Frontal cortex (tissue), 4 donors: Measurements from ENCODE around the gene OR56B4. TPM values are rescaled to one million over a fixed set of nuclear protein-coding genes. Genes with fewer than 3 reads are reported as not detected.
"Not testable (repeated sequence)": the region's sequence is repeated elsewhere in the genome, so short reads cannot be mapped to it uniquely, and the experiment has no call there.

Source experiments
- DNase-seq, 2 donors: peaks; one replicate each; pipeline ENCODE4 v3.0.0; 2012; ENCODE audit warnings: low spot score in 2 of 2
- FAIRE-seq: peaks from 2 replicates; lab custom pipeline; 2012; peaks lifted over from hg19 to GRCh38; lab: Jason Lieb, UNC
- total RNA-seq: library from RNA; depleted of rRNA; stranded (reverse); fragments of >200 nt; gene quantifications from one replicate; pipeline ENCODE4 v1.2.3, GENCODE V29; 2014
- donor health status: control.
- donor health status: control.
- donor health status: control.

OR56B4 gene
- total RNA-seq, 1 donor from 2014 or later: not detected

DNA sequence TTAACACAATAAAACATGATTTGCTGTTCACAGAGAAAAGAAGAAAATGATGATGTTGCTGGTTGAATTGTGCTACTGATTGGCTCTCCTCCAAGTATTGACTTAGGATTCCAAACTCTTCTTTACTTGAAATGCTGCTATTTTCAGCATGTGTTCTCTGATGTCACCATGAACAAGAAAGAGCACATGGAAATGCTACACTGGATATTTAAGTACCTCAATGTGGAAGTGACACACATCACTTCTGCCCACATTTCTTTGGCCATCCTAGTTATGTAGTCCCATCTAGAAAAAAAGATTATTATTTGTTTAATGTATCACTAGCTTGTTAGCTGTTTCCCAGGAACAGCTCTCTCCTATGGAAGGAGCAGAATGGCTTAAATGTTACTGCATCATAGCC is 35.5 kb downstream of the OR56B4 start:
- no peak for FAIRE-seq
- peak in 1 of 2 donors; percentile 12 for DNase-seq

DNA sequence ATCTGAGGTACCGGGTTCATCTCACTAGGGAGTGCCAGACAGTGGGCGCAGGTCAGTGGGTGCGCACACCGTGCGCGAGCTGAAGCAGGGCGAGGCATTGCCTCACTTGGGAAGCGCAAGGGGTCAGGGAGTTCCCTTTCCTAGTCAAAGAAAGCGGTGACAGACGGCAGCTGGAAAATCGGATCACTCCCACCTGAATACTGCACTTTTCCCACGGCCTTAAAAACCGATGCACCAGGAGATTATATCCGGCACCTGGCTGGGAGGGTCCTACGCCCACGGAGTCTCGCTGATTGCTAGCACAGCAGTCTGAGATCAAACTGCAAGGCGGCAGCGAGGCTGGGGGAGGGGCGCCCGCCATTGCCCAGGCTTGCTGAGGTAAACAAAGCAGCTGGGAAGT is 36.3 kb downstream of the OR56B4 start:
- not testable (repeated sequence) for DNase-seq, FAIRE-seq

DNA sequence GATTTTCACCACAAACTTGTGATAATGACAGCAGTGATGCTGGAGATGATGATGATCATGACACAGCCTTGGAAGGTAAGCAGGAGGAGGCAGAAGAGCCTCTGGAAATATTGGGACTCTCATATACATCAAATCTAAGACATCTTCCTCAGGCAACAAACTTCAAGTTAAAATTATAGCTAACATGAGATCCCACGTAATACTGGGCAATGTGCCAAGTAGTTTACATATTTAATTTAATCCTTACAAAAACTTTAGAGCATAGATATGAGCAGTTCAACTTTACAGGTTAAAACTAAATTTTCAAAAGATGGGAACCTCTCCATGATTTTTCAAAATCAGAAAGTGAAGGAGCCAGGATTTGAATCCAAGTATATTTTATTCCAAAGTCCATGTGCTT is 43.6 kb downstream of the OR56B4 start:
- DNase-seq (no peak), FAIRE-seq (no peak)

DNA sequence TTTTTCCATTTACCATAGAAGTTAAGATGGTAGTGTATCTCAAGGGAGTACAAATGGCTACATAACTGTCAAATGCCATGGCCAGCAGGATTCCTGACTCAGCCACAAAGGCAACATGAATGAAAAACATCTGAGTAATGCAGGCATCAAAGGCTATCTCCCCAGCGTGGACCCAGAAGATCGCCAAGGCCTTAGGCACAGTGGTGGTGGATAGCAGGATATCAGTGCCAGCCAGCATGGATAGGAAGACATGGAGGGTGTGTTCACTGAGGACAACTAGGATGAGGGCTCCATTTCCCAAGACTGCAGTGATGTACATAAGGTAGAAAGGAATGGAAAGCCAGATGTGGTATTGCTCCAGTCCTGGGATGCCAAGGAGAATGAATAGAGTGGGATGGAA is 44.6 kb downstream of the OR56B4 start:
- FAIRE-seq: no peak
- no peak for DNase-seq

DNA sequence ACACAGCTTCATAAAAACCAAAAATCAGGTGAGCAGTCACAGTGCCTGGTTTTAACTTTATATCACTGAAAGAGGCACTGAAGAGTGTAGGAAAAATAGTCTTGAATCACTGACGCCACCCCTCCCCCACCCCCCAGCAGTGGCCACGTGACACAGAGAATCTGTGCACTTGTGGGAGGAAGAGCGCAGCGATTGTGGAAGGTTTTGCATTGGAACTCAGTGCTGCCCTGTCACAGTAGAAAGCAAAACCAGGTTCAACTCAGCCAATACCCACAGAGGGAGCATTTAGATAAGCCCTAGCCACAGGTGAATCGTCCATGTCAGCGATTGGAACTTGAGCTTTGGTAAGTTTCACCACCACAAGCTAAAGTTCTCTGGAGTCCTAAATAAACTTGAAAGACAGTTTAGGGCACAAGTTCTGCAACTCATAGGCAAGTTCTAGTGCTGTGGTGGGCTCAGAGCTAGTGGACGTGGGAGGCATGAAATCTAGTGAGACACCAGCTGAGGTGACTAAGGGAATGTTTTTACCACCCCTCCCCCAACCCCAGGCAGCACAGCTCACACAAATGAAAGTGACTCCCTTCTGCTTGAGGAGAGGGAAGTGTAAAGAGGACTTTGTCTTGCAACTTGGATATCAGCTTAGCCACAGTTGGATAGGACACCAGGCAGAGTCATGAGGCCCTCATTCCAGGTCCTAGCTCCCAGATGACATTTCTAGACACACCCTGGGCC is 49.3 kb downstream of the OR56B4 start:
- DNase-seq (no peak), FAIRE-seq (no peak)

Other genes with a start within 250 kb of the OR56B4 start
- gene OR52E8, start 250.0 kb upstream of the OR56B4 start, total RNA-seq: not detected
- gene OR52E4, start 227.1 kb upstream of the OR56B4 start, total RNA-seq: not detected
- not detected for gene OR52E5, start 214.5 kb upstream of the OR56B4 start, total RNA-seq
- gene OR56A3, start 165.4 kb upstream of the OR56B4 start, total RNA-seq: not detected
- gene OR56A5, start 139.2 kb upstream of the OR56B4 start, total RNA-seq: not detected
- gene OR52L1, start 120.7 kb upstream of the OR56B4 start, total RNA-seq: 0.41 TPM
- gene OR56A4, start 100.7 kb upstream of the OR56B4 start, total RNA-seq: under 0.01 TPM
- under 0.01 TPM for gene OR56A1, start 76.9 kb upstream of the OR56B4 start, total RNA-seq
- not detected for gene OR52B2, start 62.6 kb downstream of the OR56B4 start, total RNA-seq
- gene OR52W1, start 91.5 kb downstream of the OR56B4 start, total RNA-seq: not detected
- not detected for gene C11orf42, start 97.9 kb downstream of the OR56B4 start, total RNA-seq
- gene FHIP1B, start 127.0 kb downstream of the OR56B4 start, total RNA-seq: 19.6 TPM
- 0.41 TPM for gene CNGA4, start 131.4 kb downstream of the OR56B4 start, total RNA-seq
- gene CCKBR, start 152.2 kb downstream of the OR56B4 start, total RNA-seq: 5.7 TPM
- 7.3 TPM for gene CAVIN3, start 212.8 kb downstream of the OR56B4 start, total RNA-seq